ENCODE measurements around the gene KCTD2. TPM values are rescaled to one million over a fixed set of nuclear protein-coding genes. Genes with fewer than 3 reads are reported as not detected.

KCTD2 gene
- total RNA-seq, 4 donors from 2014 or later, result 25.3 to 37.7 (median 31.3) TPM

DNA sequence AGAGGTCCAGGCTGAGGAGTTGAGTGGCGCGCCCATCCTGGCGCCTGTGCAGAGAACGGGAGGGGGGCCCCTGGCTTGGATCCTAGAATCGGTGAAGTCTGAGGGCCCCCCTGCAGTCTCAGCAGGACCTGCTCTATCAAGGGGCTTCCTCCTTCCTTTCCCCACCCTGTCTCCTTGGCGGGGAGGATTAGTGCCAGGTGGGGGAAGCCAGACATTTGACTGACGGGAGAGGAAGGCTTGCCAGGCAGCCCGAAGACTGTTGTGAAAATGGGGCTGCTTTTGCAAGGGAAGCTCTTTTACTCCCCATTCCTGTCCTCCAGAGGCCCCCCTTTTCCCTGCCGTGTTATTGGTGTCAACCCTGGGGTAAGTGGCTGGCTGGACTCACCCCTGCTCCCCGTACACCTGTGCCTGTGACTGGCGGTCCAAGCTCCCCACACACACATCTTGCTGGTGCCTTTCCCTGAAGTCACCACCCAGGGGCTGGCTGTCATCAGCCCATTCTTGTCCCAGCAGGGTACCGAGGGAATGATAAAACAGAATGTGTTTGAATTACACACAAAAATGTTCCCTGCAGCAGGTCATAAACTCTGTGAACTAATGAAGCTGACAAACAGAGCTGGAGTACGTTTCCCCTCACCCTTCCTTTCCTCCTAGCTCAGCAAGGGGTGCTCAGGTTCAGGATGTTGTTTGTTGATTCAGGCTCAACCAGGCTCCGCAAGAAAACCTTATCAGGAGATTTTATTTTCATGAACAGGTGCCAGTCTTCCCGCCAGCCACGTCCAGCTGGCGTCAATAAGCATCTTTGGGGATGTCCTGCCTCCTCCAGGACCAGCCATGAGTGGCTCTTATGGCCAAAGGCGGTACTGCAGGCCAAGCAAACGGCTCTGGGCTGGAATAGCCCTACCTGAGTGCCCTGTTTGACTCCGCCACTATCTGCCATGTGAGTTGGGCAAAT lies 58.4 kb downstream of the KCTD2 start:
- Histone ChIP-seq H3K4me3 (no peak overlapping the region), H3K9me3 (no peaks in the 10 kb centered on the region), H3K27me3 (no peaks in the 10 kb centered on the region), H3K4me1 (peaks cover 15% of the 10 kb centered on the region), H3K27ac (no peak overlapping the region), H3K36me3 (peaks cover 10% of the 10 kb centered on the region)
- no peak for DNase-seq (ENCODE audit: low spot score in 2 of 2)
- 75% methylated on average over 20 of the region's 20 CpGs for WGBS
- TF ChIP-seq EP300 (IDR thresholded peaks at IDR 0.05), result no peak
- TF ChIP-seq, protein P1, sequence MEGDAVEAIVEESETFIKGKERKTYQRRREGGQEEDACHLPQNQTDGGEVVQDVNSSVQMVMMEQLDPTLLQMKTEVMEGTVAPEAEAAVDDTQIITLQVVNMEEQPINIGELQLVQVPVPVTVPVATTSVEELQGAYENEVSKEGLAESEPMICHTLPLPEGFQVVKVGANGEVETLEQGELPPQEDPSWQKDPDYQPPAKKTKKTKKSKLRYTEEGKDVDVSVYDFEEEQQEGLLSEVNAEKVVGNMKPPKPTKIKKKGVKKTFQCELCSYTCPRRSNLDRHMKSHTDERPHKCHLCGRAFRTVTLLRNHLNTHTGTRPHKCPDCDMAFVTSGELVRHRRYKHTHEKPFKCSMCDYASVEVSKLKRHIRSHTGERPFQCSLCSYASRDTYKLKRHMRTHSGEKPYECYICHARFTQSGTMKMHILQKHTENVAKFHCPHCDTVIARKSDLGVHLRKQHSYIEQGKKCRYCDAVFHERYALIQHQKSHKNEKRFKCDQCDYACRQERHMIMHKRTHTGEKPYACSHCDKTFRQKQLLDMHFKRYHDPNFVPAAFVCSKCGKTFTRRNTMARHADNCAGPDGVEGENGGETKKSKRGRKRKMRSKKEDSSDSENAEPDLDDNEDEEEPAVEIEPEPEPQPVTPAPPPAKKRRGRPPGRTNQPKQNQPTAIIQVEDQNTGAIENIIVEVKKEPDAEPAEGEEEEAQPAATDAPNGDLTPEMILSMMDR (IDR thresholded peaks at IDR 0.05), result peak; percentile 36 to 82

GRCh38 chr17:75108193-75108592 lies 61.2 kb downstream of the KCTD2 start:
- H3K4me3 ChIP-seq, result no peak overlapping the region
- H3K27ac ChIP-seq, result no peak overlapping the region
- TF ChIP-seq, protein P1 (IDR thresholded peaks at IDR 0.05), result no peak
- TF ChIP-seq POLR2AphosphoS5 (IDR thresholded peaks at IDR 0.05), result no peak
- TF ChIP-seq POLR2A (IDR thresholded peaks at IDR 0.05), result no peak
- no peak for TF ChIP-seq EP300 (IDR thresholded peaks at IDR 0.05)
- no peaks in the 10 kb centered on the region for H3K27me3 ChIP-seq
- peaks cover 15% of the 10 kb centered on the region for H3K4me1 ChIP-seq
- DNase-seq (ENCODE audit: low spot score in 2 of 2), result no peak
- no peaks in the 10 kb centered on the region for H3K9me3 ChIP-seq
- H3K36me3 ChIP-seq, result peaks cover 6% of the 10 kb centered on the region
- 90% methylated on average over 2 of the region's 2 CpGs for WGBS

DNA sequence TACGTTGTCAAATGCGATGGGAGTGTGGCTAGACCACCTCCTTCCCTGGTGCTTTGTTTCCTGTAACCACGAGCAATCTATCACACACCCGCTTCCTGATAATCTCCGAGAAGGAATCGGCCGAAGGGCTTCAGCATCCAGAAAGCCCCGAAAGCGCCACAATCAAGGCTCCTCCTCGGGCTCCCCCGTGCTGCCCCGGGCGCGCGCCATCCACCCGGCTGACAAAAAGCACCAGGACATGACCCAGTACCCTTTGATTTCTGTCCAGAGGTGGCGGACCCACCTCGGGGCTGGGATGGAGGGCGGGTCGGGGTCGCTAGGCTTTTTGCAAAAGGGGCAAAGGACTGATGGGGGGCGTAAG lies 62.0 kb downstream of the KCTD2 start:
- Histone ChIP-seq H3K9me3 (no peaks in the 10 kb centered on the region), H3K27me3 (no peaks in the 10 kb centered on the region), H3K36me3 (peaks cover 6% of the 10 kb centered on the region), H3K4me1 (peaks cover 21% of the 10 kb centered on the region), H3K4me3 (peak overlapping the region; percentile 87), H3K27ac (no peak overlapping the region)
- no peak for TF ChIP-seq EP300 (IDR thresholded peaks at IDR 0.05)
- TF ChIP-seq, protein P1 (IDR thresholded peaks at IDR 0.05), result no peak
- TF ChIP-seq POLR2A (IDR thresholded peaks at IDR 0.05), result no peak
- TF ChIP-seq POLR2AphosphoS5 (IDR thresholded peaks at IDR 0.05), result no peak
- no peak for DNase-seq (ENCODE audit: low spot score in 2 of 2)
- WGBS, result 16% methylated on average over 22 of the region's 22 CpGs

- WGBS, result 0% methylated on average over 47 of the region's 68 CpGs
- TF ChIP-seq POLR2A (IDR thresholded peaks at IDR 0.05) (no peak), EP300 (IDR thresholded peaks at IDR 0.05) (no peak), POLR2AphosphoS5 (IDR thresholded peaks at IDR 0.05) (no peak)
- TF ChIP-seq, protein P1 (IDR thresholded peaks at IDR 0.05), result no peak
- H3K4me3 ChIP-seq, result peak within 1 kb of the TSS; percentile 87
- peak; percentile 92 for DNase-seq (ENCODE audit: low spot score in 2 of 2)
- peaks cover 4% of the 10 kb centered on the region for H3K36me3 ChIP-seq
- peak within 1 kb of the TSS; percentile 71 for H3K27ac ChIP-seq
- H3K27me3 ChIP-seq, result no peaks in the 10 kb centered on the region
- peaks cover 26% of the 10 kb centered on the region for H3K4me1 ChIP-seq
- H3K9me3 ChIP-seq, result no peaks in the 10 kb centered on the region
These were observed 62.6 kb downstream of the KCTD2 start, which contains the start of gene ARMC7 for GRCh38 chr17:75109407-75110233. Gene ARMC7, plus strand, starts transcription at chr17:75109969. Its CDS starts 320 bp downstream, at chr17:75110289.

All from suprapubic skin (tissue), 4 donors.